ENCODE results near the gene ANKRD11. TPM values are rescaled to one million over a fixed set of nuclear protein-coding genes. Genes with fewer than 3 reads are reported as not detected.

ANKRD11 gene
- polyA plus RNA-seq, 1 experiment: 48.1 TPM

DNA sequence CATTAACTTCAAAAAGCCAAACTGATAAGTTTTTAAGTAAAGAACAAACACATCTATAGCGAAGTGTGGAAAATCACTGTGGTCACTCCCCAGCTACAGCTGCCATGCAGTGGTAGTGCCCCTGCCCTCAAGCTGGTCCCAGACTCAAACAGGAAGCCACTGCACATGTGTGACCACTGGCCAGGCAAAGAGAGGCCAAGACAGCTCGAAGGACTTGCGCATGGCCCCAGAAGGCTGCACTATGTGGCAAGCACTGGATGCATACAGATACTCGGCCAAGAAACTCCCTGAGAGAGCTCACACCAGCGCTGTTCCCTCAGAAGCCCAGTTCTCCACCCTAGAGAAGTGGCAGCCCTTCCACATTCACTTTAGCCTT lies 82.4 kb downstream of the ANKRD11 start:
- no peak overlapping the region for H3K27ac ChIP-seq (ENCODE audit: low read depth, low read length)
- CTCF ChIA-PET: no interaction called here
- DNase-seq (ENCODE audit: low read depth, low spot score): no peak
- no peaks in the 10 kb centered on the region for H3K9me3 ChIP-seq (ENCODE audit: control insufficient read depth, insufficient read depth, low read length)
- no peak overlapping the region for H3K4me3 ChIP-seq (ENCODE audit: low read depth, low read length)
- POLR2A ChIA-PET: interaction anchor here (0.7 kb wide), 1 partner anchor 92 kb away, joined by 4 read pairs; no protein-coding TSS in a partner anchor
- TF ChIP-seq, protein P1, sequence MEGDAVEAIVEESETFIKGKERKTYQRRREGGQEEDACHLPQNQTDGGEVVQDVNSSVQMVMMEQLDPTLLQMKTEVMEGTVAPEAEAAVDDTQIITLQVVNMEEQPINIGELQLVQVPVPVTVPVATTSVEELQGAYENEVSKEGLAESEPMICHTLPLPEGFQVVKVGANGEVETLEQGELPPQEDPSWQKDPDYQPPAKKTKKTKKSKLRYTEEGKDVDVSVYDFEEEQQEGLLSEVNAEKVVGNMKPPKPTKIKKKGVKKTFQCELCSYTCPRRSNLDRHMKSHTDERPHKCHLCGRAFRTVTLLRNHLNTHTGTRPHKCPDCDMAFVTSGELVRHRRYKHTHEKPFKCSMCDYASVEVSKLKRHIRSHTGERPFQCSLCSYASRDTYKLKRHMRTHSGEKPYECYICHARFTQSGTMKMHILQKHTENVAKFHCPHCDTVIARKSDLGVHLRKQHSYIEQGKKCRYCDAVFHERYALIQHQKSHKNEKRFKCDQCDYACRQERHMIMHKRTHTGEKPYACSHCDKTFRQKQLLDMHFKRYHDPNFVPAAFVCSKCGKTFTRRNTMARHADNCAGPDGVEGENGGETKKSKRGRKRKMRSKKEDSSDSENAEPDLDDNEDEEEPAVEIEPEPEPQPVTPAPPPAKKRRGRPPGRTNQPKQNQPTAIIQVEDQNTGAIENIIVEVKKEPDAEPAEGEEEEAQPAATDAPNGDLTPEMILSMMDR (IDR thresholded peaks at IDR 0.05; ENCODE audit: low read depth, low read length): no peak
- H3K27me3 ChIP-seq (ENCODE audit: control insufficient read depth, insufficient read depth, low read length): no peaks in the 10 kb centered on the region

- TF ChIP-seq, protein P1 (IDR thresholded peaks at IDR 0.05; ENCODE audit: low read depth, low read length): no peak
- POLR2A ChIA-PET: interaction anchor here (0.7 kb wide), 1 partner anchor 92 kb away, joined by 4 read pairs; no protein-coding TSS in a partner anchor
- H3K4me3 ChIP-seq (ENCODE audit: low read depth, low read length): no peak overlapping the region
- DNase-seq (ENCODE audit: low read depth, low spot score): no peak
- CTCF ChIA-PET: no interaction called here
- H3K27ac ChIP-seq (ENCODE audit: low read depth, low read length): no peak overlapping the region
- H3K9me3 ChIP-seq (ENCODE audit: control insufficient read depth, insufficient read depth, low read length): no peaks in the 10 kb centered on the region
- no peaks in the 10 kb centered on the region for H3K27me3 ChIP-seq (ENCODE audit: control insufficient read depth, insufficient read depth, low read length)
Measured at GRCh38 chr16:89407282-89407924, 83.0 kb downstream of the ANKRD11 start.

DNA sequence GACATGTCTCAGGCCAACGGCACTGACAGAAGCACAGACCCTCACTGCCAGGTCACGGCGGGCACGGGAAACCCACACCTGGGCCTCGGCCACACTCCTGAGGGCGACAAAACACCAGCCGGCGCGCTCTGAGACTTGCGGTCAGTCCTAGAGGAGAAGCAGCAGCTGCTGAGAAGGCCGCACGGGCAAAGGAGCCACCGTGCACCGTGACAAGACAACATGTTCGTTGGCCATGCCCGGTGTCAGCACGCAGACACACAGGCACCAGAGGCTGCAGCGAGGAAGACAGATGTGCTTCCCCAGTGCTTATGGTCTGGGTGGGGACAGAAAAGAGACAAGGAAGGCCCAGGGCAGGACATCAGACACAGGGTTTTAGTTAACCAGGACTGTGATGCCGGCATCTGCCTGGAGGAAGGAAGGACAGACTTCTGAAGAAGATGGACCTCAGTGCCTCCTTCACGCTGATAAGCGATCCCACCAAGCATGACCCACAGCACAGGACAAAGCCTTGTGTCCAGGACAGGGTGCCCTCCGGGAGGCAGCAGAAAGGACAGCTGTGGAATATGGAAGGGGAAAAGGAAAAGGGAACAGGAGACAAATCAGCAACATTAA lies 84.0 kb downstream of the ANKRD11 start:
- TF ChIP-seq, protein P1 (IDR thresholded peaks at IDR 0.05; ENCODE audit: low read depth, low read length): no peak
- H3K27ac ChIP-seq (ENCODE audit: low read depth, low read length): no peak overlapping the region

DNA sequence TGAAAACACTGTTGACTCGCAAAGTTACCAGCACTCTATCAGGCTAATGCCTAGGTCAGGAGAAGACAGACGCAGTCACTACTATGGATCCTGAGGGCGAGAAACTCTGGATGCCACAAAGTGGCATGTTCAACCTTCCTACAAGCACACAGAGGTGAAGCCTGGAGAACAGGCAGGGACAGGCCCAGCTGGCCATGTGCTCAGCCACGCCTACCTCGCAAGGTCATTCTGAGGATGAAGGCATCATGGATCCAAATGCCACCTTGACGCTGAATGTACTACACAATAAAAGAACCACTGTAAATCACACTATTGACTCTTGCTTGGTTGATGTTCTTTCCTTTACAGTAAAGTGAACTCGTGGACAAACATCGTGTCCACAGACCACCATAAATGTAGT lies 85.8 kb downstream of the ANKRD11 start:
- Histone ChIP-seq H3K4me3 (ENCODE audit: low read depth, low read length) (no peak overlapping the region), H3K9me3 (ENCODE audit: control insufficient read depth, insufficient read depth, low read length) (no peaks in the 10 kb centered on the region), H3K27ac (ENCODE audit: low read depth, low read length) (no peak overlapping the region), H3K27me3 (ENCODE audit: control insufficient read depth, insufficient read depth, low read length) (no peaks in the 10 kb centered on the region)
- ChIA-PET POLR2A (no interaction called here), CTCF (no interaction called here)
- TF ChIP-seq, protein P1 (IDR thresholded peaks at IDR 0.05; ENCODE audit: low read depth, low read length): no peak
- no peak for DNase-seq (ENCODE audit: low read depth, low spot score)

More for the DNA sequence above, 84.0 kb downstream of the ANKRD11 start:
- Histone ChIP-seq H3K27me3 (ENCODE audit: control insufficient read depth, insufficient read depth, low read length) (no peaks in the 10 kb centered on the region), H3K4me3 (ENCODE audit: low read depth, low read length) (no peak overlapping the region), H3K9me3 (ENCODE audit: control insufficient read depth, insufficient read depth, low read length) (no peaks in the 10 kb centered on the region)
- no peak for DNase-seq (ENCODE audit: low read depth, low spot score)
- POLR2A ChIA-PET: no interaction called here
- CTCF ChIA-PET: no interaction called here

GRCh38 chr16:89402962-89403361 lies 87.4 kb downstream of the ANKRD11 start:
- Histone ChIP-seq H3K27me3 (ENCODE audit: control insufficient read depth, insufficient read depth, low read length) (no peaks in the 10 kb centered on the region), H3K27ac (ENCODE audit: low read depth, low read length) (no peak overlapping the region), H3K4me3 (ENCODE audit: low read depth, low read length) (no peak overlapping the region), H3K9me3 (ENCODE audit: control insufficient read depth, insufficient read depth, low read length) (no peaks in the 10 kb centered on the region)
- no peak for DNase-seq (ENCODE audit: low read depth, low spot score)
- CTCF ChIA-PET: no interaction called here
- TF ChIP-seq, protein P1 (IDR thresholded peaks at IDR 0.05; ENCODE audit: low read depth, low read length): no peak
- POLR2A ChIA-PET: interaction anchor here (0.6 kb wide), 1 partner anchor 209 kb away, joined by 3 read pairs; no protein-coding TSS in a partner anchor
